Fibroblast of the aortic adventitia (primary cell): Measurements from ENCODE around the gene CLCNKB. TPM values are rescaled to one million over a fixed set of nuclear protein-coding genes. Genes with fewer than 3 reads are reported as not detected.

Experiments used
- DNase-seq: peaks from one replicate; pipeline ENCODE4 v3.0.0-alpha.2; 2010; ENCODE audit warnings: low read depth
- H3K4me3 ChIP-seq: 2 replicates; pipeline ENCODE4 v1.5.1; 2011; ENCODE audit warnings: low read depth, mild to moderate bottlenecking, control low read depth, low read length, moderate library complexity
- total RNA-seq: library from RNA; depleted of rRNA; stranded (reverse); fragments of >200 nt; gene quantifications from 2 replicates; pipeline ENCODE4 v1.2.3, GENCODE V29; 2012; ENCODE audit warnings: low replicate concordance
- TF ChIP-seq, protein P1 (sequence below): IDR thresholded peaks from 2 replicates; pipeline ENCODE4 v1.5.1; 2011; ENCODE audit warnings: mild to moderate bottlenecking, low read length, control low read depth, inconsistent platforms; ENCODE audit not compliant: insufficient read depth

Gene CLCNKB
- total RNA-seq, 1 donor: not detected

DNA sequence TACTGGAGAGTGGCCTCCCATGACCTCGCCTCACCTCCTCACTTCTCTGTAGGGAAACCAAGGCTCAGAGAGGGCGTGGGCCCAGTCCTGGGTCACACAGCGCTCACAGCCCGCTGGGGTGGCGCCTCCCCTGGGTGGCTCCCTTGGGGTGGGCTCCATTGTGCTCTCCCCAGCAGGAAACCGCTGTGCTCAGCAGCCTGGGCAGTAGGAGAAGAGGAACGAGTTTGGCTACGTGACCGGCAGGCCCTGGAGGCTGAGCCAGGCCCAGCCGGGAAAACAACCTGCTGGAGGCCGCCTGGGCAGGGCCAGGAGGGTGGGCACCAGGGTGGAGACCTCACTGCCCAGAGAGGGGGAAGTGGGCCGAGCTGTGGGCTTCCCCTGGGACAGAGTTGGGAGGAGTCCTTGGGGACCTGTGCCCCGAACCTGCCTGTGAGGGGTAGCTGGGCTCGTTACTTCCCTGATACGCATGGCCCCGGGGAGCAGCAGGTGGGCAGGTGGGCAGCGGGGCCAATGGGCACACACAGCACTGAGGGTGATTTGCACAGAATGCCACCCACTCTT lies 44.8 kb downstream of the CLCNKB start:
- TF ChIP-seq, protein P1, sequence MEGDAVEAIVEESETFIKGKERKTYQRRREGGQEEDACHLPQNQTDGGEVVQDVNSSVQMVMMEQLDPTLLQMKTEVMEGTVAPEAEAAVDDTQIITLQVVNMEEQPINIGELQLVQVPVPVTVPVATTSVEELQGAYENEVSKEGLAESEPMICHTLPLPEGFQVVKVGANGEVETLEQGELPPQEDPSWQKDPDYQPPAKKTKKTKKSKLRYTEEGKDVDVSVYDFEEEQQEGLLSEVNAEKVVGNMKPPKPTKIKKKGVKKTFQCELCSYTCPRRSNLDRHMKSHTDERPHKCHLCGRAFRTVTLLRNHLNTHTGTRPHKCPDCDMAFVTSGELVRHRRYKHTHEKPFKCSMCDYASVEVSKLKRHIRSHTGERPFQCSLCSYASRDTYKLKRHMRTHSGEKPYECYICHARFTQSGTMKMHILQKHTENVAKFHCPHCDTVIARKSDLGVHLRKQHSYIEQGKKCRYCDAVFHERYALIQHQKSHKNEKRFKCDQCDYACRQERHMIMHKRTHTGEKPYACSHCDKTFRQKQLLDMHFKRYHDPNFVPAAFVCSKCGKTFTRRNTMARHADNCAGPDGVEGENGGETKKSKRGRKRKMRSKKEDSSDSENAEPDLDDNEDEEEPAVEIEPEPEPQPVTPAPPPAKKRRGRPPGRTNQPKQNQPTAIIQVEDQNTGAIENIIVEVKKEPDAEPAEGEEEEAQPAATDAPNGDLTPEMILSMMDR: no peak
- no peak overlapping the region for H3K4me3 ChIP-seq
- no peak for DNase-seq

DNA sequence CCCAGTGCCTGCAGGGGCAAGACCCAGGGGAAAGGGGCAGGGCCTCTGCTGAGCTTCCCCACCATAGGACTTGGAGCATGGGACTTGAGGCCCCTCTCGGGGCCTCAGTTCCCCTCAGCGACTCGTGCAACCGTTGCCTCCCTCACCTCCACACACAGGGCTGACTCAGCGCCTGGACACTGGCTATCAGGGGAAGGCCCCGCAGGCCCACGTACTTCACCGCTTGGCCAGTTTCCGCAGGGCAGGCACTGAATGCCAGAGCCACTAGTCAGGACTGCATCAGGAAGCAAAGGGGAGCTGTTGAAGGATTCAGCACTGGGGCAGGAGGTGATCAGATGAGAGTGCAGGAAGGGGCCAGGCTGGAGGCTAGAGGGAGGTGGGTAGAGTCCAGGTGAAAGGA lies 45.4 kb downstream of the CLCNKB start:
- H3K4me3 ChIP-seq: no peak overlapping the region
- DNase-seq: peak; percentile 66
- TF ChIP-seq, protein P1: no peak

- peak; percentile 43 for DNase-seq
Measured at GRCh38 chr1:16090076-16090826, 46.7 kb downstream of the CLCNKB start.

DNA sequence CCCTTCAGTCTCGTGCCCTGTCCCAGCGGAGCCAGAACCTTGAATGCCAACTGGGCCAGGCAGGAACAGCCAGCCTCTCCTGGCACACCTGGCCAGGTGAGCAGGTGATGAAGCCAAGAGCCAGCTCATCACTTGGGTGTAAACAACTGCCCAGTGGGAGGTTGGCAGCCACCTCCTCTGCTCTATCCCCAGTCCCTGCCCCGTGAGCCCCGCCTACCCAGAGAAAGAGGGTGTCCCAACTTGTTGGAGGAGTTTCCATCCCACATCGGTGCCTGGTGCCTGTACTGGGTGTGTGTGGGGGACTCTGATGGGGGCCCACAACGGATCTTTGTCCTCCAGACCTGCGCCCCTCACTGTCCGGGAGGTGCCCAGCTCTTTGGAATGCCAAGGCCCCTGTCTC lies 47.7 kb downstream of the CLCNKB start:
- H3K4me3 ChIP-seq: no peak overlapping the region
- TF ChIP-seq, protein P1: no peak
- DNase-seq: no peak

More at GRCh38 chr1:16090076-16090826, 46.7 kb downstream of the CLCNKB start:
- H3K4me3 ChIP-seq: no peak overlapping the region
- TF ChIP-seq, protein P1: no peak

GRCh38 chr1:16092097-16092922 lies 48.7 kb downstream of the CLCNKB start:
- no peak overlapping the region for H3K4me3 ChIP-seq
- DNase-seq: no peak
- TF ChIP-seq, protein P1: no peak

GRCh38 chr1:16092923-16093511 lies 49.4 kb downstream of the CLCNKB start:
- no peak overlapping the region for H3K4me3 ChIP-seq
- DNase-seq: no peak
- TF ChIP-seq, protein P1: no peak
